ENCODE results near the gene HCK. TPM values are rescaled to one million over a fixed set of nuclear protein-coding genes. Genes with fewer than 3 reads are reported as not detected.

The HCK gene
- total and polyA plus RNA-seq, 2 experiments from 2014 or later = not detected

DNA sequence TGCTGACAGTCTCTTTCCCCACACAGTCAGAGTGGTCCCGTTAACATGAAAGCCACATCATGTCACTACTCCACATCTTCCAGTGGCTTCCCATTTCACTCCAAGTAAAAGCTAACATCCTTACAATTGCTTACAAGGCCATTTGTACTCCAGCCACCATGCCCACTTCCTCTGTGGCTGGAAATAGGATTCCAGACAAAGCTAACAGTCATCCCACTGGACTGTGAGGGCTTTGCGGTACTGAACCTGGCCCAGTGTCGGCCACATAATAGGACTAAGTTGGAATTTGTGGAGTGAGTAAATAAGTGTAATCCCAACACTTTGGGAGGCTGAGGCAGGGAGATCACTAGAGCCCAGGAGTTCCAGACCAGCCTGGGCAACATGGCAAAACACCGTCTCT, 31.0 kb upstream of the HCK start:
- Histone ChIP-seq H3K9me3 (ENCODE audit: low read depth) (no peaks in the 10 kb centered on the region), H3K36me3 (no peaks in the 10 kb centered on the region), H3K4me3 (no peak overlapping the region), H3K27ac (no peak overlapping the region), H3K27me3 (peaks cover 9% of the 10 kb centered on the region), H3K4me1 (ENCODE audit: low read depth) (no peaks in the 10 kb centered on the region)
- TF ChIP-seq, protein P1, sequence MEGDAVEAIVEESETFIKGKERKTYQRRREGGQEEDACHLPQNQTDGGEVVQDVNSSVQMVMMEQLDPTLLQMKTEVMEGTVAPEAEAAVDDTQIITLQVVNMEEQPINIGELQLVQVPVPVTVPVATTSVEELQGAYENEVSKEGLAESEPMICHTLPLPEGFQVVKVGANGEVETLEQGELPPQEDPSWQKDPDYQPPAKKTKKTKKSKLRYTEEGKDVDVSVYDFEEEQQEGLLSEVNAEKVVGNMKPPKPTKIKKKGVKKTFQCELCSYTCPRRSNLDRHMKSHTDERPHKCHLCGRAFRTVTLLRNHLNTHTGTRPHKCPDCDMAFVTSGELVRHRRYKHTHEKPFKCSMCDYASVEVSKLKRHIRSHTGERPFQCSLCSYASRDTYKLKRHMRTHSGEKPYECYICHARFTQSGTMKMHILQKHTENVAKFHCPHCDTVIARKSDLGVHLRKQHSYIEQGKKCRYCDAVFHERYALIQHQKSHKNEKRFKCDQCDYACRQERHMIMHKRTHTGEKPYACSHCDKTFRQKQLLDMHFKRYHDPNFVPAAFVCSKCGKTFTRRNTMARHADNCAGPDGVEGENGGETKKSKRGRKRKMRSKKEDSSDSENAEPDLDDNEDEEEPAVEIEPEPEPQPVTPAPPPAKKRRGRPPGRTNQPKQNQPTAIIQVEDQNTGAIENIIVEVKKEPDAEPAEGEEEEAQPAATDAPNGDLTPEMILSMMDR (IDR thresholded peaks at IDR 0.05; ENCODE audit: low read depth, low read length) = no peak
- DNase-seq (ENCODE audit: low read depth in 1 of 2, low spot score in 1 of 2) = no peak

DNA sequence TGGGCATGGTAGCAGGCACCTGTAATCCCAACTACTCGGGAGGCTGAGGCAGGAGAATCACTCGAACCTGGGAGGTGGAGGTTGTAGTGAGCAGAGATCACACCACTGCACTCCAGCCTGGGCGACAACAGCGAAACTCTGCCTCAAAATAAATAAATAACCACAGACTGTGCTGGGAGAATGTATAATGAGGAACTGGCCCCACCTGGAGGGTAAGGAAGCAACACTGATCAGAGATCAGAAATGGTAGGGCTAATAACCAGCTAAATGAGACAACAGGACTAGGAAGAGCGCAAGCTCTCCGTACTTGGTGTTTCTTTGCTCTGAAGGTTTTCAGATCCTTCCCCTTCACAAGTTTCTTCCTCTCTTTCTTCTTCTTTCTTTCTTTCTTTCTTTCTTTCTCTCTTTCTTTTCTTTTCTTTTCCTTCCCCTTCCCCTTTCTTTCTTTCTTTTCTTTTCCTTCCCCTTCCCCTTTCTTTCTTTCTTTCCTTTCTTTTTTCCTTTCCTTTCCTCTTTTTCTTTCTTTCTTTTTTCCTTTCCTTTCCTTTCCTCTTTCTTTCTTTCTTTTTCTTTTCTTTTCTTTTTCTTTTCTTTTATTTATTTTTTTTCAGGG, 27.3 kb upstream of the HCK start:
- H3K36me3 ChIP-seq = no peaks in the 10 kb centered on the region
- peaks cover 4% of the 10 kb centered on the region for H3K27me3 ChIP-seq
- TF ChIP-seq, protein P1 (IDR thresholded peaks at IDR 0.05; ENCODE audit: low read depth, low read length) = no peak
- no peak overlapping the region for H3K4me3 ChIP-seq
- no peaks in the 10 kb centered on the region for H3K9me3 ChIP-seq (ENCODE audit: low read depth)
- H3K4me1 ChIP-seq (ENCODE audit: low read depth) = no peaks in the 10 kb centered on the region
- H3K27ac ChIP-seq = no peak overlapping the region
- DNase-seq (ENCODE audit: low read depth in 1 of 2, low spot score in 1 of 2) = no peak

DNA sequence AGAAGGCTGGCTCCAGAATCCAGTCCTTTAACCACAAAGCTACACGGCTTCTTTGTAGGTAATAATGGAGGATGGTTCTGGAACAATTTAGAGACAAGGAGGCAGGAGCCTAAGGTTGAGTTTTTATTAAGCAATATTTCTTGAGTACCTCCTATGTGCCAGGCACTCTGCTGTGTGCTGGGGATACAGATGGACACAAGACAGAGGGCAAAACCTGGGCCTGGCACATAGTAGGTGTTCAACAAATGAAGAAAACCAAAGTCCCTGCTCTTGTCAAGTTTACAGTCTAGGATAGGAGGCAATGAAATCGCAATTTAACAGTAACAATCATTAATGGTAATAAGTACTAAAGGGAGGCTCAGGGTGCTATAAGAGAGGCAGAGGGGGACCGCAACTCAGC, 24.4 kb upstream of the HCK start:
- Histone ChIP-seq H3K36me3 (no peaks in the 10 kb centered on the region), H3K4me3 (no peak overlapping the region), H3K27ac (no peak overlapping the region), H3K4me1 (ENCODE audit: low read depth) (no peaks in the 10 kb centered on the region), H3K27me3 (no peaks in the 10 kb centered on the region), H3K9me3 (ENCODE audit: low read depth) (no peaks in the 10 kb centered on the region)
- no peak for DNase-seq (ENCODE audit: low read depth in 1 of 2, low spot score in 1 of 2)
- TF ChIP-seq, protein P1 (IDR thresholded peaks at IDR 0.05; ENCODE audit: low read depth, low read length) = no peak

DNA sequence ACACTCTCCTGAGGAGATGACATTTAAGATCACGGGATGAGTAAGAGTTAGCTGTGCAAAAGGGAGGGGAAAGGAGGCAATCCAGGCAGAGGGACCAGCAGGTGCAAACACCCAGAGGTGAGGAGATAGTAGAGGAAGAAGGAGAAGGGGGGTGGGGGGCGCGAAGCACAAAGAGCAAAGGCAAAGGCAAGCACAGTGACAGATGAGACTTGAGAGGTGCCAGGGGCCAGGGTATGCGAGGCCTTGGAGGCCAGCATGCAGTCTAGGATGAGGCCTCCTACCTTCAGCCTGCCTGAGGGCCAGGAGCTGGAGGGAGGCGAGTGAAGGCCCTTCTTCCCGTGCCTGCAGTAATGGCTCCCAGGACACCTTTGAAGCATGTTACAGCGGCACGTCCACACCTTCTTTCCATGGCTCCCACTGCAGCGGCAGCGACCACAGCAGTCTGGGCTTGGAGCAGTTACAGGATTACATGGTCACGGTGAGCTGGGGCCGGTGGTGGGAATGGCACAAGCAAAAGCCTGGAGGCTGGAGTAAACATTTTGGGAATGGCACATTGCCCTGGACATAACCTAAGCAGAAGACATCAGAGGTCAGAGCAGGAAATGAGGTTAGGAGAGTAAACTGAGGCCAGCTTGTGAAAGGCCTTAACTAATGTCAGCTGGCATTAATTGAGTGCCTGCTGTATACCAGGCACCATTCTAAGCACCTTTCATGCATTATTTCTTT, 23.2 kb upstream of the HCK start:
- peaks cover 8% of the 10 kb centered on the region for H3K27me3 ChIP-seq
- peak; percentile 20 to 77 for DNase-seq (ENCODE audit: low read depth in 1 of 2, low spot score in 1 of 2)
- no peak overlapping the region for H3K27ac ChIP-seq
- H3K9me3 ChIP-seq (ENCODE audit: low read depth) = no peaks in the 10 kb centered on the region
- H3K36me3 ChIP-seq = no peaks in the 10 kb centered on the region
- H3K4me3 ChIP-seq = peak overlapping the region; percentile 24
- TF ChIP-seq, protein P1 (IDR thresholded peaks at IDR 0.05; ENCODE audit: low read depth, low read length) = no peak
- no peaks in the 10 kb centered on the region for H3K4me1 ChIP-seq (ENCODE audit: low read depth)

DNA sequence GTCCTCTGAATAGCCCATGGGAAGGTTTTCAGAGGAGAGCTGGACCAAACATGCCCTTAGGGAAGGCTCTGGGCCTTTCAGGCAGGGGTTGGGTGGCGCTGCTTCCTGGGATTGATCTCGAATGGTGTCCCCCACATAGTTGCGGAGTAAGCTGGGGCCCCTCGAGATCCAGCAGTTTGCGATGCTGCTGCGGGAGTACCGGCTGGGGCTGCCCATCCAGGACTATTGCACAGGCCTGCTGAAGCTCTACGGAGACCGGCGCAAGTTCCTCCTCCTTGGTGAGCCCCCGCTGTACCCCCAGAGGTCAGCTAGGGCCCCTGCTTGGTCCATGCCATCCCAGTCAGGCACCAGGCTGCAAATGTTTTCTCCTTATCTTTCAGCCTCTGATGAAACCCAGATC, 22.5 kb upstream of the HCK start:
- no peak for DNase-seq (ENCODE audit: low read depth in 1 of 2, low spot score in 1 of 2)
- Histone ChIP-seq H3K9me3 (ENCODE audit: low read depth) (no peaks in the 10 kb centered on the region), H3K36me3 (no peaks in the 10 kb centered on the region), H3K4me3 (no peak overlapping the region), H3K27me3 (peaks cover 15% of the 10 kb centered on the region), H3K27ac (no peak overlapping the region), H3K4me1 (ENCODE audit: low read depth) (no peaks in the 10 kb centered on the region)
- TF ChIP-seq, protein P1 (IDR thresholded peaks at IDR 0.05; ENCODE audit: low read depth, low read length) = no peak
